ELF-1 (cell line): Measurements from ENCODE around the gene RHO.
"Not testable (repeated sequence)": the region's sequence is repeated elsewhere in the genome, so short reads cannot be mapped to it uniquely, and the experiment has no call there.

ENCODE experiments used
- DNase-seq: peaks from one replicate; pipeline ENCODE4 v3.0.0-alpha.2; 2016; ENCODE audit warnings: low read depth, low spot score

The RHO gene

GRCh38 chr3:129528589-129529100 lies at the start of gene RHO:
Gene RHO, plus strand, starts transcription at chr3:129528639. Its CDS starts 95 bp downstream, at chr3:129528734.
- no peak for DNase-seq

GRCh38 chr3:129481225-129481765 lies 47.1 kb upstream of the RHO start:
- DNase-seq = peak; percentile 53

- DNase-seq = peak; percentile 72
These were observed 46.6 kb upstream of the RHO start for GRCh38 chr3:129481766-129482332.

- DNase-seq = no peak
These were observed 45.7 kb upstream of the RHO start for GRCh38 chr3:129482721-129483120.

- no peak for DNase-seq
These were observed 44.6 kb upstream of the RHO start for GRCh38 chr3:129483870-129484269.

- DNase-seq = not testable (repeated sequence)
These were observed 43.3 kb upstream of the RHO start for GRCh38 chr3:129485146-129485545.

- peak; percentile 94 for DNase-seq
These were observed 42.4 kb upstream of the RHO start for GRCh38 chr3:129485721-129486663.

GRCh38 chr3:129486664-129487035 lies 41.8 kb upstream of the RHO start:
- no peak for DNase-seq

GRCh38 chr3:129487183-129487867 lies 41.1 kb upstream of the RHO start:
- DNase-seq = no peak

GRCh38 chr3:129487868-129488335 lies 40.5 kb upstream of the RHO start:
- not testable (repeated sequence) for DNase-seq

- not testable (repeated sequence) for DNase-seq
These were observed 39.2 kb upstream of the RHO start for GRCh38 chr3:129489258-129489657.

GRCh38 chr3:129490273-129490675 lies 38.2 kb upstream of the RHO start:
- DNase-seq = peak; percentile 91

- DNase-seq = not testable (repeated sequence)
These were observed 37.4 kb upstream of the RHO start for GRCh38 chr3:129491077-129491476.

GRCh38 chr3:129491794-129492193 lies 36.6 kb upstream of the RHO start:
- no peak for DNase-seq

GRCh38 chr3:129492691-129493090 lies 35.7 kb upstream of the RHO start:
- no peak for DNase-seq

- no peak for DNase-seq
These were observed 35.2 kb upstream of the RHO start for GRCh38 chr3:129493206-129493605.

GRCh38 chr3:129494499-129494898 lies 33.9 kb upstream of the RHO start:
- DNase-seq = not testable (repeated sequence)

GRCh38 chr3:129495006-129495639 lies 33.3 kb upstream of the RHO start:
- DNase-seq = peak; percentile 79

- DNase-seq = not testable (repeated sequence)
These were observed 30.6 kb upstream of the RHO start for GRCh38 chr3:129497876-129498275.

- not testable (repeated sequence) for DNase-seq
These were observed 29.6 kb upstream of the RHO start for GRCh38 chr3:129498603-129499488.
